ENCODE measurements around the gene SNIP1. TPM values are rescaled to one million over a fixed set of nuclear protein-coding genes. Genes with fewer than 3 reads are reported as not detected.

SNIP1 gene
- polyA plus RNA-seq, 2 of the 4 experiments (the other 2 are of a cell fraction), result 6.6 to 9.0 TPM

DNA sequence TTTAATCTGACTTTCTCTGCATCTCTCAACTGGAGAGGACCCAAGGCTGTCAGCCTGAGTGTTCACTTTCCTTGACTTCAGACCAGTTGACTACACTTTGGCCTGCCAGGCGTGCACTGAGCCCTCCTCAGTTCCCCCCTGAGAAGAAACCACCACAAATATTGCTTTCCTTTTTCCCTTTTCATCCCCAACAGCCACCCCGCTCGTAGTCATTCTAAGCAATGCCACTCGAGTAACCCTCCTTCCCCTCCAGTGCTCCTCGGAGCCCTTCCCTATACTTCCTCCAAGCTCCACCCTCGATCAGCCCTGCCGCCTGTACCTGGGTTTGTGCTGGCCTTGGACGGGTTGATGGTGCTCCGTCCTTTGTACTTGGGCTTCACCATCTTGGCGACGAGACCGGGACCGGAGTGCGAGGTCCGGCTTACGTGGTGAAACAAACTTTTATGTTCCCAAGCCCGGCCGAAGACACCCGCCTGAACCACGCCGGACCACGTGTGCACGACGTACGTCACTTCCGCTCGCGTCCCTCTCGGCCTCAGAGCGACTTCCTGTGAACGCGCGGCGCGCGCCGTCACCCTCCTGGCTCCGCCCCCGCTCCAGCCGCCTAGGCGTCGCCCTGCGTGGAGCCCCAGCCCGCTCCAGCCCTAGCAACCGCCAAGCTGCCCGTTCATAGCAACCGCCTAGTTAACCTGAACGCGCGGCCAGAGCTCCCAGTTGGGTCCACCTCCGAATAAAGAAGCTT, 41.5 kb upstream of the SNIP1 start, which contains the start of gene GNL2 (continued):
- TF ChIP-seq, protein P1, sequence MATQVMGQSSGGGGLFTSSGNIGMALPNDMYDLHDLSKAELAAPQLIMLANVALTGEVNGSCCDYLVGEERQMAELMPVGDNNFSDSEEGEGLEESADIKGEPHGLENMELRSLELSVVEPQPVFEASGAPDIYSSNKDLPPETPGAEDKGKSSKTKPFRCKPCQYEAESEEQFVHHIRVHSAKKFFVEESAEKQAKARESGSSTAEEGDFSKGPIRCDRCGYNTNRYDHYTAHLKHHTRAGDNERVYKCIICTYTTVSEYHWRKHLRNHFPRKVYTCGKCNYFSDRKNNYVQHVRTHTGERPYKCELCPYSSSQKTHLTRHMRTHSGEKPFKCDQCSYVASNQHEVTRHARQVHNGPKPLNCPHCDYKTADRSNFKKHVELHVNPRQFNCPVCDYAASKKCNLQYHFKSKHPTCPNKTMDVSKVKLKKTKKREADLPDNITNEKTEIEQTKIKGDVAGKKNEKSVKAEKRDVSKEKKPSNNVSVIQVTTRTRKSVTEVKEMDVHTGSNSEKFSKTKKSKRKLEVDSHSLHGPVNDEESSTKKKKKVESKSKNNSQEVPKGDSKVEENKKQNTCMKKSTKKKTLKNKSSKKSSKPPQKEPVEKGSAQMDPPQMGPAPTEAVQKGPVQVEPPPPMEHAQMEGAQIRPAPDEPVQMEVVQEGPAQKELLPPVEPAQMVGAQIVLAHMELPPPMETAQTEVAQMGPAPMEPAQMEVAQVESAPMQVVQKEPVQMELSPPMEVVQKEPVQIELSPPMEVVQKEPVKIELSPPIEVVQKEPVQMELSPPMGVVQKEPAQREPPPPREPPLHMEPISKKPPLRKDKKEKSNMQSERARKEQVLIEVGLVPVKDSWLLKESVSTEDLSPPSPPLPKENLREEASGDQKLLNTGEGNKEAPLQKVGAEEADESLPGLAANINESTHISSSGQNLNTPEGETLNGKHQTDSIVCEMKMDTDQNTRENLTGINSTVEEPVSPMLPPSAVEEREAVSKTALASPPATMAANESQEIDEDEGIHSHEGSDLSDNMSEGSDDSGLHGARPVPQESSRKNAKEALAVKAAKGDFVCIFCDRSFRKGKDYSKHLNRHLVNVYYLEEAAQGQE (IDR thresholded peaks at IDR 0.05), result no peak
- TF ChIP-seq MYC (IDR thresholded peaks at IDR 0.05; ENCODE audit: borderline replicate concordance, low read length), result peak; percentile 65
- TF ChIP-seq, protein P2, sequence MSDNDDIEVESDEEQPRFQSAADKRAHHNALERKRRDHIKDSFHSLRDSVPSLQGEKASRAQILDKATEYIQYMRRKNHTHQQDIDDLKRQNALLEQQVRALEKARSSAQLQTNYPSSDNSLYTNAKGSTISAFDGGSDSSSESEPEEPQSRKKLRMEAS (IDR thresholded peaks at IDR 0.05), result peak; percentile 98

DNA sequence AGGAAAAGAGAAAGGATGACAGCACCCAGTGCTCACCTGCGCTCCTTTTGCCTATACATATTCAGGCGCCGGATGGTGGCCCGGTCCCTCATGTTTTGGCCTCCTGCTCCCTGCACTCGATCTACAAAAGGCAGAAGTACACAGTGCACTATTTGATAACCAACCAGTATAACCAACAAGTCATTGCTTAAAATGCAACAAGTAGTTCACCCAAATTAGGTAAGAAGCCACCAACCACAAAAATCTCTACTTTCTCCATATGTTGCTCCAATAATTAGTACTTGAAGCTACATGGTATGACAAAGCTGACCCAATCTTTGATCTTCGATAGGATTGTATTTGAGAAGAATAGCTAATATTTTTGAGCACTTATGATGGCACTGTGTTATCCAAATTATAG, 39.6 kb upstream of the SNIP1 start:
- DNase-seq (ENCODE audit: low read depth in 1 of 2, low spot score in 1 of 2) (no peak), FAIRE-seq (no peak), ATAC-seq (no peak)
- Histone ChIP-seq H3K4me3 (no peak overlapping the region), H3K4me2 (peak overlapping the region; percentile 94), H3K27ac (no peak overlapping the region), H3K4me1 (peaks cover 11% of the 10 kb centered on the region), H3K9me3 (no peaks in the 10 kb centered on the region)
- TF ChIP-seq RCOR1 (IDR thresholded peaks at IDR 0.05; ENCODE audit: low read depth, low read length), result no peak
- no peak for TF ChIP-seq GATA3 (IDR thresholded peaks at IDR 0.05; ENCODE audit: borderline replicate concordance)
- no peak for TF ChIP-seq FOSL2 (IDR thresholded peaks at IDR 0.05)
- no peak for TF ChIP-seq FOSL2 (CRISPR knock-in tag; IDR thresholded peaks at IDR 0.05)
- TF ChIP-seq CHD4 (IDR thresholded peaks at IDR 0.05; ENCODE audit: borderline replicate concordance), result no peak
- TF ChIP-seq, protein P3, sequence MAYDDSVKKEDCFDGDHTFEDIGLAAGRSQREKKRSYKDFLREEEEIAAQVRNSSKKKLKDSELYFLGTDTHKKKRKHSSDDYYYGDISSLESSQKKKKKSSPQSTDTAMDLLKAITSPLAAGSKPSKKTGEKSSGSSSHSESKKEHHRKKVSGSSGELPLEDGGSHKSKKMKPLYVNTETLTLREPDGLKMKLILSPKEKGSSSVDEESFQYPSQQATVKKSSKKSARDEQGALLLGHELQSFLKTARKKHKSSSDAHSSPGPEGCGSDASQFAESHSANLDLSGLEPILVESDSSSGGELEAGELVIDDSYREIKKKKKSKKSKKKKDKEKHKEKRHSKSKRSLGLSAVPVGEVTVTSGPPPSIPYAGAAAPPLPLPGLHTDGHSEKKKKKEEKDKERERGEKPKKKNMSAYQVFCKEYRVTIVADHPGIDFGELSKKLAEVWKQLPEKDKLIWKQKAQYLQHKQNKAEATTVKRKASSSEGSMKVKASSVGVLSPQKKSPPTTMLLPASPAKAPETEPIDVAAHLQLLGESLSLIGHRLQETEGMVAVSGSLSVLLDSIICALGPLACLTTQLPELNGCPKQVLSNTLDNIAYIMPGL (CRISPR knock-in tag; IDR thresholded peaks at IDR 0.05; ENCODE audit: borderline replicate concordance), result no peak
- no peak for TF ChIP-seq RARB (CRISPR knock-in tag; IDR thresholded peaks at IDR 0.05)
- TF ChIP-seq MAFK (IDR thresholded peaks at IDR 0.05; ENCODE audit: partially characterized antibody), result no peak
- TF ChIP-seq PHF8 (IDR thresholded peaks at IDR 0.05; ENCODE audit: borderline replicate concordance, low read depth), result no peak
- no peak for TF ChIP-seq RAD21 (conservative IDR thresholded peaks at IDR 0.05 in 1 of 2, IDR thresholded peaks at IDR 0.05 in 1 of 2)
- TF ChIP-seq, protein P2 (IDR thresholded peaks at IDR 0.05), result no peak
- no peak for TF ChIP-seq PBX3 (IDR thresholded peaks at IDR 0.05)
- TF ChIP-seq BHLHE40 (IDR thresholded peaks at IDR 0.05; ENCODE audit: low read depth, low read length), result no peak
- no peak for TF ChIP-seq RNF2 (IDR thresholded peaks at IDR 0.05; ENCODE audit: borderline replicate concordance, low read depth)
- no peak for TF ChIP-seq JUN (IDR thresholded peaks at IDR 0.05)
- TF ChIP-seq NPAS2 (CRISPR knock-in tag; IDR thresholded peaks at IDR 0.05; ENCODE audit: borderline replicate concordance), result no peak
- no peak for TF ChIP-seq KDM5A (IDR thresholded peaks at IDR 0.05)
- TF ChIP-seq HOXA7 (CRISPR knock-in tag; IDR thresholded peaks at IDR 0.05), result no peak
- TF ChIP-seq CBX2 (IDR thresholded peaks at IDR 0.05; ENCODE audit: borderline replicate concordance, low read depth), result no peak
- 97% methylated on average over 6 of the region's 6 CpGs for WGBS (ENCODE audit: missing lambda C conversion rate)
- POLR2A ChIA-PET, result no interaction called here
- CTCF ChIA-PET, result interaction anchor here (1.1 kb wide), 1 partner anchor 9 kb away, joined by 5 read pairs; no protein-coding TSS in a partner anchor

Data from A549 (cell line).